H9 (cell line): ENCODE measurements around the gene OR52A5. TPM values are rescaled to one million over a fixed set of nuclear protein-coding genes. Genes with fewer than 3 reads are reported as not detected.
"Not testable (repeated sequence)": the region's sequence is repeated elsewhere in the genome, so short reads cannot be mapped to it uniquely, and the experiment has no call there.

ENCODE experiments used
- DNase-seq: peaks from one replicate; pipeline ENCODE4 v3.0.0-alpha.2; 2017
- H2AFZ ChIP-seq: one replicate; pipeline ENCODE4 v1.6.1; 2013; ENCODE audit warnings: mild to moderate bottlenecking, low read length, control low read depth, moderate library complexity
- H2AK5ac ChIP-seq: 2 replicates; pipeline ENCODE4 v1.6.1; 2013; ENCODE audit warnings: low read length, control low read depth, mixed read lengths; ENCODE audit not compliant: insufficient read length
- H2BK120ac ChIP-seq: one replicate; pipeline ENCODE4 v1.6.1; 2013; ENCODE audit warnings: low read depth, mild to moderate bottlenecking, low read length, control low read depth, inconsistent platforms; ENCODE audit not compliant: poor library complexity, severe bottlenecking
- H2BK12ac ChIP-seq: 2 replicates; pipeline ENCODE4 v1.6.1; 2013; ENCODE audit warnings: low read length, control low read depth, mixed read lengths, low read depth; ENCODE audit not compliant: insufficient read length
- H2BK15ac ChIP-seq: 2 replicates; pipeline ENCODE4 v1.6.1; 2013; ENCODE audit warnings: low read depth, low read length, control low read depth
- H2BK20ac ChIP-seq: one replicate; pipeline ENCODE4 v1.6.1; 2013; ENCODE audit warnings: low read depth, mild to moderate bottlenecking, low read length, control low read depth, inconsistent platforms; ENCODE audit not compliant: poor library complexity, severe bottlenecking
- H2BK5ac ChIP-seq: 2 replicates; pipeline ENCODE4 v1.6.1; 2013; ENCODE audit warnings: low read length, control low read depth, mixed read lengths; ENCODE audit not compliant: insufficient read length
- H3K14ac ChIP-seq: 2 replicates; pipeline ENCODE4 v1.6.1; 2013; ENCODE audit warnings: low read length, control low read depth; ENCODE audit not compliant: insufficient read depth
- H3K18ac ChIP-seq: 2 replicates; pipeline ENCODE4 v1.6.1; 2013; ENCODE audit warnings: low read depth, mild to moderate bottlenecking, mixed read lengths, low read length, control low read depth; ENCODE audit not compliant: insufficient read length
- H3K23ac ChIP-seq: 2 replicates; pipeline ENCODE4 v1.6.1; 2013; ENCODE audit warnings: low read length, control low read depth, mixed read lengths, low read depth; ENCODE audit not compliant: insufficient read length
- H3K23me2 ChIP-seq: 2 replicates; pipeline ENCODE4 v1.6.1; 2013; ENCODE audit warnings: low read depth, mild to moderate bottlenecking, mixed read lengths, low read length, control low read depth; ENCODE audit not compliant: insufficient read length, poor library complexity, severe bottlenecking
- H3K27ac ChIP-seq: 2 replicates; pipeline ENCODE4 v1.5.1; 2013; ENCODE audit warnings: low read length, control low read depth, mixed read lengths, low read depth; ENCODE audit not compliant: insufficient read length
- H3K27me3 ChIP-seq: 2 replicates; pipeline ENCODE4 v1.6.1; 2013; ENCODE audit warnings: low read length, control low read depth, inconsistent platforms; ENCODE audit not compliant: insufficient read depth
- H3K4ac ChIP-seq: 2 replicates; pipeline ENCODE4 v1.6.1; 2013; ENCODE audit warnings: low read depth, mild to moderate bottlenecking, control low read depth, inconsistent platforms, low read length, moderate library complexity
- H3K4me1 ChIP-seq: 2 replicates; pipeline ENCODE4 v1.6.1; 2013; ENCODE audit warnings: low read length, control low read depth, inconsistent platforms; ENCODE audit not compliant: insufficient read depth
- H3K4me2 ChIP-seq: 2 replicates; pipeline ENCODE4 v1.6.1; 2013; ENCODE audit warnings: low read length, control low read depth, mixed read lengths; ENCODE audit not compliant: insufficient read length, insufficient read depth
- H3K56ac ChIP-seq: 2 replicates; pipeline ENCODE4 v1.6.1; 2013; ENCODE audit warnings: low read depth, mild to moderate bottlenecking, mixed read lengths, low read length, control low read depth; ENCODE audit not compliant: insufficient read length
- H3K79me1 ChIP-seq: 2 replicates; pipeline ENCODE4 v1.6.1; 2013; ENCODE audit warnings: low read depth, mild to moderate bottlenecking, moderate library complexity, low read length, control low read depth, inconsistent platforms; ENCODE audit not compliant: insufficient read depth, poor library complexity, severe bottlenecking
- H3K79me2 ChIP-seq: 2 replicates; pipeline ENCODE4 v1.6.1; 2013; ENCODE audit warnings: low read length, control low read depth, inconsistent platforms; ENCODE audit not compliant: insufficient read depth
- H3K9ac ChIP-seq: 2 replicates; pipeline ENCODE4 v1.6.1; 2013; ENCODE audit warnings: low read length, control low read depth, mixed read lengths; ENCODE audit not compliant: insufficient read length; ENCODE audit errors: extremely low read depth
- H3K9me3 ChIP-seq: one replicate; pipeline ENCODE4 v1.6.1; 2013; ENCODE audit warnings: low read depth, low read length, inconsistent platforms; ENCODE audit not compliant: control insufficient read depth
- H3T11ph ChIP-seq: one replicate; pipeline ENCODE4 v1.6.1; 2013; ENCODE audit warnings: mild to moderate bottlenecking, low read length, control low read depth, inconsistent platforms
- H4K20me1 ChIP-seq: one replicate; pipeline ENCODE4 v1.6.1; 2013; ENCODE audit not compliant: control insufficient read depth, insufficient read length, insufficient read depth
- H4K5ac ChIP-seq: 2 replicates; pipeline ENCODE4 v1.6.1; 2013; ENCODE audit warnings: low read depth, mild to moderate bottlenecking, mixed read lengths, low read length, control low read depth; ENCODE audit not compliant: insufficient read length
- H4K8ac ChIP-seq: replicated peaks from 2 replicates; pipeline ENCODE4 v1.6.1; 2013; ENCODE audit warnings: low read length, control low read depth, mixed read lengths, low read depth; ENCODE audit not compliant: insufficient read length
- H4K91ac ChIP-seq: 2 replicates; pipeline ENCODE4 v1.6.1; 2013; ENCODE audit warnings: low read depth, mild to moderate bottlenecking, moderate library complexity, mixed read lengths, low read length, control low read depth; ENCODE audit not compliant: insufficient read length
- H3K27ac Mint-ChIP-seq, 3 experiments: 2 replicates in 2 of 3; 3 replicates in 1 of 3; pipeline ENCODE4 v1.8.0; 2020 to 2021; ENCODE audit warnings: mixed read lengths in 3 of 3, mild to moderate bottlenecking in 1 of 3, moderate library complexity in 1 of 3
- H3K27me3 Mint-ChIP-seq: 2 replicates; pipeline ENCODE4 v1.8.0; 2021; ENCODE audit warnings: low read depth, mild to moderate bottlenecking, moderate library complexity, mixed read lengths
- H3K36me3 Mint-ChIP-seq, 3 experiments: 2 replicates in 2 of 3; 3 replicates in 1 of 3; pipeline ENCODE4 v1.8.0; 2020 to 2021; ENCODE audit warnings: low read depth in 3 of 3, mixed read lengths in 3 of 3; ENCODE audit not compliant: insufficient read depth in 1 of 3
- H3K4me1 Mint-ChIP-seq, 2 experiments: 2 replicates each; pipeline ENCODE4 v1.8.0; 2020; ENCODE audit warnings: mixed read lengths in 2 of 2
- H3K4me3 Mint-ChIP-seq, 2 experiments: 2 replicates in 1 of 2; 3 replicates in 1 of 2; pipeline ENCODE4 v1.8.0; 2020 to 2021; ENCODE audit warnings: mild to moderate bottlenecking in 2 of 2, mixed read lengths in 2 of 2, moderate library complexity in 1 of 2
- H3K9me3 Mint-ChIP-seq, 2 experiments: 2 replicates in 1 of 2; 3 replicates in 1 of 2; pipeline ENCODE4 v1.8.0; 2020; ENCODE audit warnings: mild to moderate bottlenecking in 2 of 2, mixed read lengths in 2 of 2, moderate library complexity in 1 of 2
- CTCF ChIP-seq: fragments of 200-600 bp; sonication (generic); conservative IDR thresholded peaks from 3 replicates; pipeline ENCODE4 v1.8.0; 2021; ENCODE audit warnings: antibody characterized with exemption, mild to moderate bottlenecking
- WGBS: extraction: QIAGEN DNeasy Blood & Tissue Kit; methylation state at CpG from one replicate; pipeline ENCODE4 v1.1.7; 2013; ENCODE audit warnings: missing lambda C conversion rate, low lambda C conversion rate, mixed read lengths; ENCODE audit not compliant: insufficient read length; ENCODE audit errors: extremely low coverage; 5-methylcytosine and 5-hydroxymethylcytosine counted together
- total RNA-seq: library from RNA; stranded (reverse); gene quantifications from 2 replicates; pipeline ENCODE4 v1.2.1, GENCODE V29; 2021

OR52A5 gene
- total RNA-seq, 1 experiment from 2014 or later = not detected

GRCh38 chr11:5151713-5152153 lies 13.6 kb upstream of the OR52A5 start:
- Histone ChIP-seq H2BK15ac (no peak overlapping the region), H4K8ac (no peak overlapping the region), H3K56ac (no peak overlapping the region), H3K4ac (no peak overlapping the region), H2BK5ac (no peak overlapping the region), H3K27me3 (no peaks in the 10 kb centered on the region), H4K5ac (no peak overlapping the region), H3K23ac (no peak overlapping the region), H3K79me1 (no peaks in the 10 kb centered on the region), H3K4me1 (no peaks in the 10 kb centered on the region), H3K9ac (no peak overlapping the region), H3K14ac (no peak overlapping the region), H3K23me2 (no peaks in the 10 kb centered on the region), H3T11ph (no peak overlapping the region), H4K20me1 (no peaks in the 10 kb centered on the region), H2AK5ac (no peak overlapping the region), H3K4me2 (no peak overlapping the region), H2BK120ac (no peak overlapping the region), H3K27ac (no peak overlapping the region), H3K9me3 (no peaks in the 10 kb centered on the region), H4K91ac (no peak overlapping the region), H3K18ac (no peak overlapping the region), H3K79me2 (no peaks in the 10 kb centered on the region), H2AFZ (no peak overlapping the region), H2BK12ac (no peak overlapping the region), H2BK20ac (no peak overlapping the region)
- H3K36me3 Mint-ChIP-seq = no peaks in the 10 kb centered on the region
- H3K9me3 Mint-ChIP-seq = no peaks in the 10 kb centered on the region; a peak in 1 of 5 replicates
- H3K27me3 Mint-ChIP-seq = no peaks in the 10 kb centered on the region
- no CpG with 5 or more reads among the region's 3 CpGs for WGBS
- no peak for DNase-seq
- TF ChIP-seq CTCF = no peak
- H3K4me3 Mint-ChIP-seq = no peak overlapping the region
- H3K27ac Mint-ChIP-seq = no peak overlapping the region
- 0 out of 4 replicates have a peak, but pooled peaks cover 0 to 4% of the 10 kb centered on the region in 2 experiments for H3K4me1 Mint-ChIP-seq

GRCh38 chr11:5144206-5144605 lies 6.0 kb upstream of the OR52A5 start:
- H4K91ac ChIP-seq, H2BK12ac ChIP-seq, H2BK120ac ChIP-seq, H3K9me3 Mint-ChIP-seq, H3K27me3 ChIP-seq, H3K79me1 ChIP-seq, H2BK20ac ChIP-seq, H3K18ac ChIP-seq, H3K4me1 ChIP-seq, H3K9me3 ChIP-seq, H4K8ac ChIP-seq, H2BK5ac ChIP-seq, H4K20me1 ChIP-seq, H3K27ac ChIP-seq, H3K56ac ChIP-seq, H3K23me2 ChIP-seq, DNase-seq, H4K5ac ChIP-seq, H3K36me3 Mint-ChIP-seq, H3K4me3 Mint-ChIP-seq, H2BK15ac ChIP-seq, H3K27me3 Mint-ChIP-seq, H3K27ac Mint-ChIP-seq, H3K4ac ChIP-seq, H3K14ac ChIP-seq, H3K9ac ChIP-seq, H3K79me2 ChIP-seq, H3T11ph ChIP-seq, H3K4me1 Mint-ChIP-seq, H3K4me2 ChIP-seq, H2AFZ ChIP-seq, H2AK5ac ChIP-seq, H3K23ac ChIP-seq: not testable (repeated sequence)
- no CpG with 5 or more reads among the region's 21 CpGs for WGBS
